SK-N-SH (cell line): Measurements from ENCODE around the gene LMAN2. TPM values are rescaled to one million over a fixed set of nuclear protein-coding genes. Genes with fewer than 3 reads are reported as not detected.

ENCODE experiments used
- CTCF ChIA-PET: fragments of 300-600, 350-600 bp; formaldehyde crosslinking; extraction: SDS; loops from one replicate; lab custom pipeline; 2021; lab: Yijun Ruan, JAX
- POLR2A ChIA-PET: fragments of 350-600 bp; sonication (Branson Sonifier 250); formaldehyde crosslinking; extraction: SDS; loops from one replicate; lab custom pipeline; 2020; ENCODE audit warnings: antibody characterized with exemption, inconsistent platforms; lab: Yijun Ruan, JAX
- DNase-seq: peaks from one replicate; pipeline ENCODE4 v3.0.0; 2012
- H2AFZ ChIP-seq: fragments of 200-600 bp; sonication (generic); 2 replicates; pipeline ENCODE4 v1.8.1; 2016; ENCODE audit warnings: antibody characterized with exemption, mild to moderate bottlenecking, low read depth
- H3F3A ChIP-seq: fragments of 200-600 bp; sonication (generic); replicated peaks from 2 replicates; pipeline ENCODE3; 2016; ENCODE audit warnings: antibody characterized with exemption, mild to moderate bottlenecking; ENCODE audit not compliant: insufficient read depth
- H3K27ac ChIP-seq, 2 experiments: fragments of 200-500 bp in 1 of 2; fragments of 200-600 bp in 1 of 2; sonication (Bioruptor generic) in 1 of 2; sonication (generic), shearing (Covaris generic) in 1 of 2; 2 replicates each; pipeline versions ENCODE4 v1.5.1 to v1.6.1; 2014 to 2016; ENCODE audit warnings: low read depth in 2 of 2, inconsistent platforms in 1 of 2, low read length in 1 of 2, mild to moderate bottlenecking in 1 of 2, mixed read lengths in 1 of 2
- H3K27me3 ChIP-seq: fragments of 200-600 bp; sonication (generic), shearing (Covaris generic); 2 replicates; pipeline ENCODE4 v1.6.1; 2016; ENCODE audit warnings: mixed run types; ENCODE audit not compliant: insufficient read depth
- H3K36me3 ChIP-seq, 2 experiments: fragments of 200-500 bp in 1 of 2; fragments of 200-600 bp in 1 of 2; sonication (Bioruptor generic) in 1 of 2; sonication (generic) in 1 of 2; replicated peaks in 1 of 2; 2 replicates each; pipeline versions ENCODE3 to v1.5.1; 2014 to 2016; ENCODE audit warnings: low read length in 1 of 2, mild to moderate bottlenecking in 1 of 2; ENCODE audit not compliant: insufficient read depth in 2 of 2, control insufficient read depth in 1 of 2
- H3K4me1 ChIP-seq, 2 experiments: fragments of 200-500 bp in 1 of 2; fragments of 200-600 bp in 1 of 2; sonication (Bioruptor generic) in 1 of 2; sonication (generic), shearing (Covaris generic) in 1 of 2; 2 replicates each; pipeline versions ENCODE4 v1.5.1 to v1.6.1; 2014 to 2016; ENCODE audit warnings: low read depth in 1 of 2, low read length in 1 of 2, mixed run types in 1 of 2; ENCODE audit not compliant: insufficient read depth in 2 of 2, control insufficient read depth in 1 of 2
- H3K4me2 ChIP-seq: fragments of 200-600 bp; sonication (generic), shearing (Covaris generic); 2 replicates; pipeline ENCODE4 v1.6.1; 2017; ENCODE audit warnings: mixed run types
- H3K4me3 ChIP-seq, 2 experiments: fragments of 200-500 bp in 1 of 2; fragments of 200-600 bp in 1 of 2; sonication (Bioruptor generic) in 1 of 2; sonication (generic), shearing (Covaris generic) in 1 of 2; 2 replicates each; pipeline versions ENCODE4 v1.5.1 to v1.8.1; 2014 to 2016; ENCODE audit warnings: low read depth in 2 of 2, inconsistent platforms in 1 of 2, low read length in 1 of 2, mild to moderate bottlenecking in 1 of 2, mixed read lengths in 1 of 2, moderate library complexity in 1 of 2
- H3K79me2 ChIP-seq: fragments of 200-600 bp; sonication (generic); 2 replicates; pipeline ENCODE4 v1.8.1; 2017; ENCODE audit warnings: mild to moderate bottlenecking; ENCODE audit not compliant: insufficient read depth
- H3K9ac ChIP-seq: fragments of 200-600 bp; sonication (generic); 2 replicates; pipeline ENCODE4 v1.6.1; 2017; ENCODE audit warnings: mixed run types
- H3K9me2 ChIP-seq: fragments of 200-600 bp; sonication (generic); 2 replicates; pipeline ENCODE4 v1.6.1; 2017; ENCODE audit warnings: mixed run types
- H3K9me3 ChIP-seq: fragments of 200-600 bp; sonication (generic); 2 replicates; pipeline ENCODE4 v1.6.1; 2017; ENCODE audit warnings: mixed run types, mild to moderate bottlenecking, moderate library complexity
- H4K20me1 ChIP-seq: fragments of 200-600 bp; sonication (generic); 2 replicates; pipeline ENCODE4 v1.6.1; 2017; ENCODE audit warnings: mild to moderate bottlenecking, mixed run types; ENCODE audit not compliant: insufficient read depth
- CTCF ChIP-seq: fragments of 200-600 bp; sonication (generic); IDR thresholded peaks from 2 replicates; pipeline ENCODE4 v1.6.1; 2017; ENCODE audit warnings: antibody characterized with exemption, mild to moderate bottlenecking, moderate library complexity
- MAX ChIP-seq: IDR thresholded peaks from 2 replicates; pipeline ENCODE4 v1.4.0; 2012; ENCODE audit warnings: low read depth
- MEF2A ChIP-seq: IDR thresholded peaks from 2 replicates; pipeline ENCODE4 v1.4.0; 2012; ENCODE audit warnings: low read depth, borderline replicate concordance
- NRF1 ChIP-seq: IDR thresholded peaks from 2 replicates; pipeline ENCODE4 v1.6.1; 2012; ENCODE audit warnings: low read depth, mild to moderate bottlenecking, low read length
- REST ChIP-seq: IDR thresholded peaks from 2 replicates; pipeline ENCODE4 v1.6.1; 2012; ENCODE audit warnings: mild to moderate bottlenecking, low read depth, low read length, moderate library complexity
- RFX5 ChIP-seq: IDR thresholded peaks from 2 replicates; pipeline ENCODE4 v1.6.1; 2012; ENCODE audit warnings: mild to moderate bottlenecking, improper control_type of control experiment, low read length
- RXRA ChIP-seq: IDR thresholded peaks from 2 replicates; pipeline ENCODE4 v1.4.0; 2012; ENCODE audit warnings: low read depth, mild to moderate bottlenecking, borderline replicate concordance
- TAF1 ChIP-seq: IDR thresholded peaks from 2 replicates; pipeline ENCODE4 v1.6.1; 2012; ENCODE audit warnings: low read depth, mild to moderate bottlenecking, low read length, moderate library complexity, borderline replicate concordance
- TCF12 ChIP-seq: IDR thresholded peaks from 2 replicates; pipeline ENCODE4 v1.4.0; 2012
- WGBS: methylation state at CpG from one replicate; pipeline ENCODE4 v1.1.6; 2017; ENCODE audit warnings: low lambda C conversion rate; 5-methylcytosine and 5-hydroxymethylcytosine counted together
- polyA plus RNA-seq, 3 experiments: library from polyadenylated mRNA; depleted of rRNA; stranded (reverse); fragments of >200 nt; gene quantifications; 2 replicates each; pipeline ENCODE4 v1.2.3, GENCODE V29; 2012

The LMAN2 gene
- polyA plus RNA-seq, 1 of the 3 experiments (the other 2 are of a cell fraction): 500 TPM

- no peak for TF ChIP-seq CTCF
- no peak for TF ChIP-seq REST
- TF ChIP-seq RXRA: no peak
- peak; percentile 79; the same call in 1 of the 2 replicates for TF ChIP-seq MAX
- TF ChIP-seq, all 33 proteins: peak for 4
Observed at GRCh38 chr5:177366528-177367322, 15.3 kb upstream of the LMAN2 start (continued).

GRCh38 chr5:177365845-177366527 lies 14.5 kb upstream of the LMAN2 start:
- H3K4me2 ChIP-seq: peak overlapping the region; percentile 80
- WGBS: 71% methylated on average over 8 of the region's 14 CpGs
- no peaks in the 10 kb centered on the region for H4K20me1 ChIP-seq
- H3K27ac ChIP-seq: peak overlapping the region; percentile 79 to 93; a peak in 3 of 4 replicates
- H3K36me3 ChIP-seq: no peaks in the 10 kb centered on the region
- H3K4me1 ChIP-seq: peaks cover 11 to 40% of the 10 kb centered on the region in 2 experiments
- peak overlapping the region; percentile 70 for H3K9ac ChIP-seq
- CTCF ChIA-PET: interaction anchor here (1.2 to 2.4 kb wide), 8 partner anchors 10 to 91 kb away, joined by 4 to 14 read pairs (median 7); partner anchors contain the start of gene LMAN2
- peaks cover 15% of the 10 kb centered on the region for H3F3A ChIP-seq
- TF ChIP-seq RFX5 (no peak), NRF1 (no peak), TAF1 (no peak), CTCF (no peak), MEF2A (no peak), TCF12 (no peak)
- peak overlapping the region; percentile 89; the same call in 1 of the 2 replicates for H2AFZ ChIP-seq
- no peaks in the 10 kb centered on the region for H3K79me2 ChIP-seq
- no peaks in the 10 kb centered on the region for H3K9me3 ChIP-seq
- peak; percentile 63 for DNase-seq
- no peak overlapping the region for H3K4me3 ChIP-seq
- H3K27me3 ChIP-seq: no peaks in the 10 kb centered on the region
- no peaks in the 10 kb centered on the region for H3K9me2 ChIP-seq
- POLR2A ChIA-PET: interaction anchor here (1.3 to 2.1 kb wide), 2 partner anchors 15 to 188 kb away, joined by 4 to 18 read pairs; partner anchors contain the start of gene LMAN2
